Gastroesophageal sphincter (tissue), 3 donors: Measurements from ENCODE around the gene LCNL1.

Experiments used
- POLR2A ChIP-seq, 2 donors: fragments of 450-650 bp; IDR thresholded peaks; one replicate each; pipeline ENCODE4 v1.6.1; 2017; ENCODE audit warnings: antibody characterized with exemption in 2 of 2, mild to moderate bottlenecking in 2 of 2, moderate library complexity in 1 of 2
- TF ChIP-seq, protein P1 (sequence below), 4 experiments: fragments of 200-600 bp in 2 of 4; fragments of 450-650 bp in 2 of 4; sonication (generic) in 1 of 4; IDR thresholded peaks; one replicate each; pipeline ENCODE4 v1.5.1; 2017 to 2019; ENCODE audit warnings: antibody characterized with exemption in 4 of 4, mild to moderate bottlenecking in 2 of 4, moderate library complexity in 2 of 4

DNA sequence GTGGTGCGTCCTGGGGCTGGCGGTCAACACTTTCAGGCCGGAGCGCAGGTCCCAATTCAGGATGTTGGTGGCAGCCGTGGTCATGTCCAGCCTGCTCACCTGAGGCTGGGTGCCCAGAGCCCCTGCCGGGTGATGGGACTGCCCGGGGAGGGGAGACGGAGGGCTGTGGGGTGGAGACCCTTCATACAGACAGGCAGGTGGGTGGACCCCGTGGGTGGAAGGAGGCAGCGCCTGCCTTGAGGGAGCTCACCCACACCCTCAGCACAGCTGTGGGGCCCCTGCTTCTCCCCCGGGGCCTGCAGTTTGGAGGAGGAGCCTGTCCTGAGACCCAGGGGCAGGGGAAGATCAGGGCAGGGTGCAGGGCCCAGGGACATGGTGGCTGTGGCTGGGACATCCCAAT lies 12.4 kb upstream of the LCNL1 start:
- no peak for TF ChIP-seq POLR2A (IDR thresholded peaks at IDR 0.05)
- TF ChIP-seq, protein P1, sequence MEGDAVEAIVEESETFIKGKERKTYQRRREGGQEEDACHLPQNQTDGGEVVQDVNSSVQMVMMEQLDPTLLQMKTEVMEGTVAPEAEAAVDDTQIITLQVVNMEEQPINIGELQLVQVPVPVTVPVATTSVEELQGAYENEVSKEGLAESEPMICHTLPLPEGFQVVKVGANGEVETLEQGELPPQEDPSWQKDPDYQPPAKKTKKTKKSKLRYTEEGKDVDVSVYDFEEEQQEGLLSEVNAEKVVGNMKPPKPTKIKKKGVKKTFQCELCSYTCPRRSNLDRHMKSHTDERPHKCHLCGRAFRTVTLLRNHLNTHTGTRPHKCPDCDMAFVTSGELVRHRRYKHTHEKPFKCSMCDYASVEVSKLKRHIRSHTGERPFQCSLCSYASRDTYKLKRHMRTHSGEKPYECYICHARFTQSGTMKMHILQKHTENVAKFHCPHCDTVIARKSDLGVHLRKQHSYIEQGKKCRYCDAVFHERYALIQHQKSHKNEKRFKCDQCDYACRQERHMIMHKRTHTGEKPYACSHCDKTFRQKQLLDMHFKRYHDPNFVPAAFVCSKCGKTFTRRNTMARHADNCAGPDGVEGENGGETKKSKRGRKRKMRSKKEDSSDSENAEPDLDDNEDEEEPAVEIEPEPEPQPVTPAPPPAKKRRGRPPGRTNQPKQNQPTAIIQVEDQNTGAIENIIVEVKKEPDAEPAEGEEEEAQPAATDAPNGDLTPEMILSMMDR (IDR thresholded peaks at IDR 0.05): no peak
